ENCODE data around the gene MEPCE.
"Not testable (repeated sequence)": the region's sequence is repeated elsewhere in the genome, so short reads cannot be mapped to it uniquely, and the experiment has no call there.

MEPCE gene

GRCh38 chr7:100429637-100430492 is at the start of gene MEPCE:
MEPCE (plus strand) TSS chr7:100429831; CDS start chr7:100430019, 188 bp downstream.
- peak; percentile 85 for DNase-seq (ENCODE audit: low read depth)

GRCh38 chr7:100380196-100380595 is 49.4 kb upstream of the MEPCE start:
- DNase-seq (ENCODE audit: low read depth) = no peak

GRCh38 chr7:100381531-100382233 is 47.9 kb upstream of the MEPCE start:
- not testable (repeated sequence) for DNase-seq (ENCODE audit: low read depth)

GRCh38 chr7:100382234-100382853 is 47.3 kb upstream of the MEPCE start:
- DNase-seq (ENCODE audit: low read depth) = not testable (repeated sequence)

GRCh38 chr7:100384628-100385294 is 44.9 kb upstream of the MEPCE start:
- DNase-seq (ENCODE audit: low read depth) = no peak

GRCh38 chr7:100386940-100387339 is 42.7 kb upstream of the MEPCE start:
- no peak for DNase-seq (ENCODE audit: low read depth)

- no peak for DNase-seq (ENCODE audit: low read depth)
Observed at GRCh38 chr7:100387695-100388094, 41.9 kb upstream of the MEPCE start.

- no peak for DNase-seq (ENCODE audit: low read depth)
Observed at GRCh38 chr7:100389437-100390088, 40.1 kb upstream of the MEPCE start.

- DNase-seq (ENCODE audit: low read depth) = no peak
Observed at GRCh38 chr7:100390286-100391009, 39.2 kb upstream of the MEPCE start.

GRCh38 chr7:100393233-100393905 is 36.3 kb upstream of the MEPCE start:
- DNase-seq (ENCODE audit: low read depth) = no peak

- DNase-seq (ENCODE audit: low read depth) = no peak
Observed at GRCh38 chr7:100394077-100394476, 35.6 kb upstream of the MEPCE start.

GRCh38 chr7:100396421-100396982 is 33.1 kb upstream of the MEPCE start:
- no peak for DNase-seq (ENCODE audit: low read depth)

GRCh38 chr7:100397315-100398081 is 32.1 kb upstream of the MEPCE start:
- no peak for DNase-seq (ENCODE audit: low read depth)

GRCh38 chr7:100398239-100398638 is 31.4 kb upstream of the MEPCE start:
- DNase-seq (ENCODE audit: low read depth) = no peak

GRCh38 chr7:100400041-100400440 is 29.6 kb upstream of the MEPCE start:
- no peak for DNase-seq (ENCODE audit: low read depth)

GRCh38 chr7:100400656-100401055 is 29.0 kb upstream of the MEPCE start:
- no peak for DNase-seq (ENCODE audit: low read depth)

GRCh38 chr7:100401811-100402210 is 27.8 kb upstream of the MEPCE start:
- no peak for DNase-seq (ENCODE audit: low read depth)

GRCh38 chr7:100402241-100402640 is 27.4 kb upstream of the MEPCE start:
- DNase-seq (ENCODE audit: low read depth) = no peak

GRCh38 chr7:100406767-100407166 is 22.9 kb upstream of the MEPCE start:
- no peak for DNase-seq (ENCODE audit: low read depth)
